Right lobe of liver (tissue), 4 donors: Measurements from ENCODE around the gene CD300LB.
"Not testable (repeated sequence)": the region's sequence is repeated elsewhere in the genome, so short reads cannot be mapped to it uniquely, and the experiment has no call there.

Experiments
- POLR2A ChIP-seq: fragments of 450-650 bp; IDR thresholded peaks from one replicate; pipeline ENCODE4 v1.6.1; 2017; ENCODE audit warnings: antibody characterized with exemption, mild to moderate bottlenecking
- TF ChIP-seq, protein P1 (sequence below), 4 donors: fragments of 200-600 bp in 3 of 4; fragments of 450-650 bp in 1 of 4; IDR thresholded peaks; one replicate each; pipeline versions ENCODE4 v1.5.1 to v1.8.0; 2016 to 2022; ENCODE audit warnings: antibody characterized with exemption in 4 of 4, mild to moderate bottlenecking in 2 of 4
- donor health status: DM: no; HTN: no; CAD: no.
- donor health status: DM: no; HTN: no; CAD: no.
- donor health status: DM: no; HTN: yes; CAD: no.

DNA sequence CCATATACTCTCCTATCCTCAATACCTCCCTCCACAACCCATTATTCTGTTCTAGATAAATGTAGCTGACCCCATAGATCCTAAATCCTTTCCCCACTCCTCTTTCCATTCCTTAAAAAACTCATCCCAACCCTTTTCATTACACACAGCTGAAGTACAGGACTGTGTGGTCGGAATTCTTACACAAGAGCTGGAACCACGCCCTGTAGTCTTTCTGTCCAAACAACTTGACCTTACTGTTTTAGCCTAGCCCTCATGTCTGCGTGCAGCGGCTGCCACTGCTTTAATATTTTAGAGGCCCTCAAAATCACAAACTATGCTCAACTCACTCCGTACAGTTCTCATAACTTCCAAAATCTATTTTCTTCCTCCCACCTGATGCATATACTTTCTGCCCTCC lies 27.3 kb downstream of the CD300LB start:
- TF ChIP-seq, protein P1, sequence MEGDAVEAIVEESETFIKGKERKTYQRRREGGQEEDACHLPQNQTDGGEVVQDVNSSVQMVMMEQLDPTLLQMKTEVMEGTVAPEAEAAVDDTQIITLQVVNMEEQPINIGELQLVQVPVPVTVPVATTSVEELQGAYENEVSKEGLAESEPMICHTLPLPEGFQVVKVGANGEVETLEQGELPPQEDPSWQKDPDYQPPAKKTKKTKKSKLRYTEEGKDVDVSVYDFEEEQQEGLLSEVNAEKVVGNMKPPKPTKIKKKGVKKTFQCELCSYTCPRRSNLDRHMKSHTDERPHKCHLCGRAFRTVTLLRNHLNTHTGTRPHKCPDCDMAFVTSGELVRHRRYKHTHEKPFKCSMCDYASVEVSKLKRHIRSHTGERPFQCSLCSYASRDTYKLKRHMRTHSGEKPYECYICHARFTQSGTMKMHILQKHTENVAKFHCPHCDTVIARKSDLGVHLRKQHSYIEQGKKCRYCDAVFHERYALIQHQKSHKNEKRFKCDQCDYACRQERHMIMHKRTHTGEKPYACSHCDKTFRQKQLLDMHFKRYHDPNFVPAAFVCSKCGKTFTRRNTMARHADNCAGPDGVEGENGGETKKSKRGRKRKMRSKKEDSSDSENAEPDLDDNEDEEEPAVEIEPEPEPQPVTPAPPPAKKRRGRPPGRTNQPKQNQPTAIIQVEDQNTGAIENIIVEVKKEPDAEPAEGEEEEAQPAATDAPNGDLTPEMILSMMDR (IDR thresholded peaks at IDR 0.05), result not testable (repeated sequence)
- TF ChIP-seq POLR2A, result not testable (repeated sequence)
